ENCODE measurements around the gene PSORS1C2. TPM values are rescaled to one million over a fixed set of nuclear protein-coding genes. Genes with fewer than 3 reads are reported as not detected.

Gene PSORS1C2
- total RNA-seq, result not detected in 2 replicates

GRCh38 chr6:31138982-31139381 is at the start of gene PSORS1C2:
Gene PSORS1C2, minus strand, starts transcription at chr6:31139066. Its CDS starts 40 bp downstream, at chr6:31139026.

GRCh38 chr6:31170600-31170881 is 31.7 kb upstream of the PSORS1C2 start, which contains the start of gene POU5F1:
Gene POU5F1, minus strand, starts transcription at chr6:31170682. Its CDS starts 62 bp downstream, at chr6:31170620.

GRCh38 chr6:31158140-31158862 is 19.4 kb upstream of the PSORS1C2 start, which contains the start of gene TCF19:
Gene TCF19, plus strand, starts transcription at chr6:31158589. Its CDS starts 881 bp downstream, at chr6:31159470.

GRCh38 chr6:31157513-31158139 is 18.8 kb upstream of the PSORS1C2 start, which contains the start of gene CCHCR1:
Gene CCHCR1, minus strand, starts transcription at chr6:31157802. Its CDS starts 202 bp downstream, at chr6:31157600.

GRCh38 chr6:31120151-31120915 is 18.5 kb downstream of the PSORS1C2 start, which contains the start of gene CDSN:
Gene CDSN, minus strand, starts transcription at chr6:31120446. Its CDS starts 27 bp downstream, at chr6:31120419.

GRCh38 chr6:31114541-31114878 is 24.4 kb downstream of the PSORS1C2 start, which contains the start of gene PSORS1C1:
Gene PSORS1C1, plus strand, starts transcription at chr6:31114800. Its CDS starts 14,833 bp downstream, at chr6:31129633.

GRCh38 chr6:31112478-31112877 is 26.4 kb downstream of the PSORS1C2 start, which contains the start of gene C6orf15:
Gene C6orf15, minus strand, starts transcription at chr6:31112575. Its CDS starts 20 bp downstream, at chr6:31112555.

Small RNAs within 50 kb of the gene (small RNA-seq; reads per million reads assigned to genes)
- gene POLR2LP1, result not detected

Other genes with a start within 250 kb of the PSORS1C2 start
- 18.8 and 27.2 TPM in 2 replicates for gene GTF2H4, start 230.9 kb downstream of the PSORS1C2 start, total RNA-seq
- 18.8 and 22.1 TPM in 2 replicates for gene VARS2, start 224.8 kb downstream of the PSORS1C2 start, total RNA-seq
- 0.39 and 0.87 TPM in 2 replicates for gene SFTA2, start 206.9 kb downstream of the PSORS1C2 start, total RNA-seq
- not detected in 2 replicates for gene MUCL3, start 198.1 kb downstream of the PSORS1C2 start, total RNA-seq
- not detected in 2 replicates for gene MUC21, start 155.3 kb downstream of the PSORS1C2 start, total RNA-seq
- gene MUC22, start 128.6 kb downstream of the PSORS1C2 start, total RNA-seq, result 0.11 TPM in 1 of 2 replicates, not detected in the other
- gene C6orf15, start 26.5 kb downstream of the PSORS1C2 start, total RNA-seq, result 1.2 and 1.3 TPM in 2 replicates
- 4.6 and 41.2 TPM in 2 replicates for gene PSORS1C1, start 24.3 kb downstream of the PSORS1C2 start, total RNA-seq
- 54.4 and 69.1 TPM in 2 replicates for gene CDSN, start 18.6 kb downstream of the PSORS1C2 start, total RNA-seq
- gene CCHCR1, start 18.7 kb upstream of the PSORS1C2 start, total RNA-seq, result 14.4 and 21.2 TPM in 2 replicates
- gene TCF19, start 19.5 kb upstream of the PSORS1C2 start, total RNA-seq, result 14.5 and 16.9 TPM in 2 replicates
- gene POU5F1, start 31.6 kb upstream of the PSORS1C2 start, total RNA-seq, result not detected in 2 replicates
- gene HLA-C, start 133.0 kb upstream of the PSORS1C2 start, total RNA-seq, result 157 and 188 TPM in 2 replicates
- 5.9 and 11.6 TPM in 2 replicates for gene HLA-B, start 218.1 kb upstream of the PSORS1C2 start, total RNA-seq

Data from placental epithelial cell (primary cell).